Bronchial epithelial cell (primary cell): ENCODE data around the gene ANKRD44. TPM values are rescaled to one million over a fixed set of nuclear protein-coding genes. Genes with fewer than 3 reads are reported as not detected.

ENCODE experiments used
- DNase-seq: peaks from one replicate; pipeline ENCODE4 v3.0.0-alpha.2; 2010; ENCODE audit warnings: low read depth
- FAIRE-seq: peaks from 2 replicates; lab custom pipeline; 2011; peaks lifted over from hg19 to GRCh38; lab: Jason Lieb, UNC
- H3K27me3 ChIP-seq: 2 replicates; pipeline ENCODE4 v1.5.1; 2011; ENCODE audit warnings: low read length; ENCODE audit not compliant: control insufficient read depth, insufficient read depth
- H3K36me3 ChIP-seq: 2 replicates; pipeline ENCODE4 v1.5.1; 2011; ENCODE audit warnings: low read length; ENCODE audit not compliant: control insufficient read depth, insufficient read depth
- H3K4me3 ChIP-seq: 2 replicates; pipeline ENCODE4 v1.5.1; 2011; ENCODE audit warnings: mild to moderate bottlenecking, low read depth, low read length, control low read depth
- total RNA-seq: library from RNA; depleted of rRNA; stranded (reverse); fragments of >200 nt; gene quantifications from 2 replicates; pipeline ENCODE4 v1.2.1, GENCODE V29; 2014
- TF ChIP-seq, protein P1 (sequence below): IDR thresholded peaks from 2 replicates; pipeline ENCODE4 v1.5.1; 2011; ENCODE audit warnings: mild to moderate bottlenecking, moderate library complexity, low read length, control low read depth, inconsistent platforms; ENCODE audit not compliant: insufficient read depth, severe bottlenecking

The ANKRD44 gene
- total RNA-seq, 1 donor from 2014 or later: 0.26 TPM

DNA sequence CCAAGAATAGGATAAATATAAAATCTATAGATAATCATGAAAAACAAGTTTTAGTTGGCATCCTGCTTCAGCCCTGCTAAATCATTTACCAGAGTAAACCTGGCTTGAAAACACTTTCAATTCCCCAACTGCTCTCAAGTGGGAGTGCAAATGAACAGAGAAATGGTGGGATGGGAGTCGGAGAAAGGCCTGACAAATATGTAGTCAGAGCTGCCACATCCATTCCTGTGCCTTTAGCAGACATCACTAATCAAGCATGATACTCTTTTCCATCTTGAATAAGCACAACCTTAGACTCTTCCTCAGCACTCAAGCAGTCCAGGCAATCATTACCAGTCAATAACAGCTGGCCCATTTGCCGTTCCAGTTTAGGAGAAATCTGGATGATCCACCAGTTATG lies 101.3 kb downstream of the ANKRD44 start:
- Histone ChIP-seq H3K27me3 (no peaks in the 10 kb centered on the region), H3K36me3 (no peaks in the 10 kb centered on the region), H3K4me3 (no peak overlapping the region)
- no peak for FAIRE-seq
- TF ChIP-seq, protein P1, sequence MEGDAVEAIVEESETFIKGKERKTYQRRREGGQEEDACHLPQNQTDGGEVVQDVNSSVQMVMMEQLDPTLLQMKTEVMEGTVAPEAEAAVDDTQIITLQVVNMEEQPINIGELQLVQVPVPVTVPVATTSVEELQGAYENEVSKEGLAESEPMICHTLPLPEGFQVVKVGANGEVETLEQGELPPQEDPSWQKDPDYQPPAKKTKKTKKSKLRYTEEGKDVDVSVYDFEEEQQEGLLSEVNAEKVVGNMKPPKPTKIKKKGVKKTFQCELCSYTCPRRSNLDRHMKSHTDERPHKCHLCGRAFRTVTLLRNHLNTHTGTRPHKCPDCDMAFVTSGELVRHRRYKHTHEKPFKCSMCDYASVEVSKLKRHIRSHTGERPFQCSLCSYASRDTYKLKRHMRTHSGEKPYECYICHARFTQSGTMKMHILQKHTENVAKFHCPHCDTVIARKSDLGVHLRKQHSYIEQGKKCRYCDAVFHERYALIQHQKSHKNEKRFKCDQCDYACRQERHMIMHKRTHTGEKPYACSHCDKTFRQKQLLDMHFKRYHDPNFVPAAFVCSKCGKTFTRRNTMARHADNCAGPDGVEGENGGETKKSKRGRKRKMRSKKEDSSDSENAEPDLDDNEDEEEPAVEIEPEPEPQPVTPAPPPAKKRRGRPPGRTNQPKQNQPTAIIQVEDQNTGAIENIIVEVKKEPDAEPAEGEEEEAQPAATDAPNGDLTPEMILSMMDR: no peak
- DNase-seq: no peak

DNA sequence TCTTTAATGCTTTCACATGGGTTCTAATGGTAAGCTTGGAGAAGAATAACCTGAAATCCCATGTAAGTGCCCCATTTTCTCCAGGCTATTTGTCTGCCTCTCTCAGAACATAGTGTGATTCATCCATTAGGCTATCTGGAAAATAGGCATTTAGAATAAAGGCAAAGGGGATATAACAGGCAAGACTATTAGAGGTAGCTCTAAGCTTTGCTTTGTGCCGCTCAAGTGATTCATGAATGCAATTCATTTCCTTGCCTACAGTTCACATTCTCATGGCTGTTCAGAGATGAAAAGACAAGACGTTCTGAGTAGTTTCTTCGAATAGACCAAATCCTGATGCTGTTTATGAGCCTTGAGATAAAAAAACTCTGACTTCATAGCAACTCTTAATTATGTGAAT lies 101.7 kb downstream of the ANKRD44 start:
- TF ChIP-seq, protein P1: no peak
- FAIRE-seq (no peak), DNase-seq (peak; percentile 50)
- Histone ChIP-seq H3K4me3 (no peak overlapping the region), H3K27me3 (no peaks in the 10 kb centered on the region), H3K36me3 (no peaks in the 10 kb centered on the region)

DNA sequence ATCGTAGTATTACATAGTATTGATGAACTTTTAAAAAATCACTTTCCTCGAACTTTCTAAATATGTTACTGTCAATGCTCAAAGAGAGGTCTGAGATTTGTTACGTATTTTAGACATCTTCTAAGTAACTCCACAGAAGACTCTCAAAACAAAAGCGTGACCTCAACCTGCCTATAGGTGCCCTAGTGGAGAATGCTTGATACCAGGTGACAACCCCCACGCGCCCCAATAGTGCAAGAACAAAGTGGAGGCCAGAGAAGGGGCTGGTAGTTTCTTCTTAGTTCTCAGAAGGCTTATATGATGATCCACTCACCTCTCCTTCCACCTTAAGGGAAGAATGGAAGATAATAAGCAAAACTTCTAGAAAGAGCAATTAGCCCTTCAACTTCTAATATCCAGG lies 102.6 kb downstream of the ANKRD44 start:
- Histone ChIP-seq H3K4me3 (no peak overlapping the region), H3K27me3 (no peaks in the 10 kb centered on the region), H3K36me3 (no peaks in the 10 kb centered on the region)
- DNase-seq: no peak
- TF ChIP-seq, protein P1: no peak
- no peak for FAIRE-seq

DNA sequence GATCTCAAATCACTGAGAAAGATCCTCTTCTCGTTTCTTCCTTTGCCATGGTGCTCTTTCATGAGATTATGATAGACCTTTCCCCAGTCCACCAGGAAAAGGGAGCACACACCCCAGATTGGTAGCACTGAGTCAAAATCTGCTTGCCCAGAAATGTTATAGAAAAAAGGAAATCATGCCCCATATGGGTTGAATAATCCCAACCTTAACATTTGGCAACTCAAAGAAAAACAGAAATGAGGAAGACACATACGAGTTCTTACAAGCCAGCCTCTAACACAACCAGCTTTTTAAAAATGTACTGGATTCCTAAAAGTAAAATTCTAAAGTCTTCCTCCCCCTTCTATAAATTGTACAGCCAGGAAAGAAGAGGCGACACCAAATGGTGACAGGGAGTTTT lies 103.0 kb downstream of the ANKRD44 start:
- DNase-seq: no peak
- TF ChIP-seq, protein P1: no peak
- Histone ChIP-seq H3K27me3 (no peaks in the 10 kb centered on the region), H3K4me3 (no peak overlapping the region), H3K36me3 (no peaks in the 10 kb centered on the region)
- FAIRE-seq: no peak

DNA sequence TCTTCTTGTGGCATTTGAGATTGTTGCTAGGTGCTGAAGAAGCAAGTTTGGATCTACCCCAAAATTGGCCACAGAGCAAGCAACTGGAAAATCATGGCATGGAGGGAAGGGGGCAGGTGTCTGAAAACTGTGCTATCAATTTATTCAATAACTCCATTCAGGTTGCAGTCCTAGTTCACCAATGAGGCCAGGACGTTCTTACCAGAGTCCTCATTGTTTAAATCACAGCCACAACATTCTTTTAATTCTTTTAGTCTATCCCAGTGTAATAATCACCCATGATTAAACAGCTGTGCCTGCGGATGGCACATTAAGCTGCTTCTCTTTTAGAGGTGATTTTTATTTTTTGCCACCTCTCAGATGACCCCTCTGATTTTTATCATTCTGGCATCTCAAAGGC lies 103.5 kb downstream of the ANKRD44 start:
- Histone ChIP-seq H3K4me3 (no peak overlapping the region), H3K27me3 (no peaks in the 10 kb centered on the region), H3K36me3 (no peaks in the 10 kb centered on the region)
- TF ChIP-seq, protein P1: no peak
- FAIRE-seq (no peak), DNase-seq (no peak)

DNA sequence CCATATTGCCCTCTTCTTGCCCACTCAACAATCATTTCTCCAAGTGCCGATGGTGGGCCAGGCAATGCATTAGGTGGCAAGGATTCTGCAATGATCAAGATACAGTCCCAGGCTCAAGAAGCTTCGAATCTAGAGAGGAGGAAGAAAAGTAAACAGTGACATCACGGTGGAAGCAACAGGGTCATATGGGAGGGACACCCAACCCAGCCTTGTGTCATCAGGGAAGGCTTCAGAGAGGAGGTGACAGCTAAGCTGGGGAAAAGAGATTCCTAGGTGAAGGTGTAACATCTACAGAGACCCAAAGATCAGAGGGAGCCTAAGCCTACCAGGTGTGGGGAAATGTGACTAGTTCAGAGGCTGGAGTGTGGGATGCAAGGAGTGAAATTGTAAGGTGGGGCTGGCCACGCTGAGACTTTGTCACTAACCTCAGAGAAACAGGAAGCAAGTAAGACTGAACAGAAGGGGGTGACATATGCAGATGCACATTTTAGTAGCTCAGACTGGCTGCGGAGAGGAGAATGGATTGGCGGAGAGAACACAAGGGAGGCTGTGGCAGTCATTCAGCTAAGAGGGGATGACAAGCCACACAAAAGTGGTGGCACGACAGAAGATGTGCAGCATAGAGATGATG lies 104.9 kb downstream of the ANKRD44 start:
- FAIRE-seq (no peak), DNase-seq (no peak)
- TF ChIP-seq, protein P1: no peak
- no peaks in the 10 kb centered on the region for H3K27me3 ChIP-seq
- H3K4me3 ChIP-seq: no peak overlapping the region
- H3K36me3 ChIP-seq: no peaks in the 10 kb centered on the region
